OCI-LY1 (cell line): ENCODE results near the gene MAP7D1.

Experiments
- H2AFZ ChIP-seq: fragments of 200-600 bp; sonication (generic), shearing (Covaris generic); 2 replicates; pipeline ENCODE4 v1.6.0; 2014; ENCODE audit warnings: antibody characterized with exemption, mild to moderate bottlenecking, low read length
- H3F3A ChIP-seq: fragments of 200-600 bp; sonication (generic), shearing (Covaris generic); 2 replicates; pipeline ENCODE4 v1.6.0; 2014; ENCODE audit warnings: mild to moderate bottlenecking, antibody characterized with exemption, low read length, moderate library complexity; ENCODE audit not compliant: insufficient read depth
- H3K27ac ChIP-seq: fragments of 200-600 bp; sonication (generic); 2 replicates; pipeline ENCODE4 v1.5.1; 2014; ENCODE audit warnings: low read length, mixed run types, mild to moderate bottlenecking, low read depth; ENCODE audit not compliant: poor library complexity, severe bottlenecking
- H3K27me3 ChIP-seq: fragments of 200-600 bp; sonication (generic); 2 replicates; pipeline ENCODE4 v1.6.0; 2014; ENCODE audit warnings: antibody characterized with exemption, mild to moderate bottlenecking, low read length, moderate library complexity; ENCODE audit not compliant: insufficient read depth
- H3K36me3 ChIP-seq: fragments of 200-600 bp; sonication (generic); 2 replicates; pipeline ENCODE4 v1.6.1; 2014; ENCODE audit warnings: mild to moderate bottlenecking, antibody characterized with exemption, low read length, moderate library complexity, mixed read lengths; ENCODE audit not compliant: insufficient read depth
- H3K4me1 ChIP-seq: fragments of 200-600 bp; sonication (generic); 2 replicates; pipeline ENCODE4 v1.5.1; 2014; ENCODE audit warnings: mild to moderate bottlenecking, low read length, moderate library complexity; ENCODE audit not compliant: insufficient read depth, severe bottlenecking
- H3K4me2 ChIP-seq: fragments of 200-600 bp; sonication (generic), shearing (Covaris generic); 2 replicates; pipeline ENCODE4 v1.6.1; 2014; ENCODE audit warnings: low read length
- H3K4me3 ChIP-seq: fragments of 200-600 bp; sonication (generic); 2 replicates; pipeline ENCODE4 v1.5.1; 2014; ENCODE audit warnings: low read length, low read depth, mild to moderate bottlenecking, mixed read lengths; ENCODE audit not compliant: poor library complexity, severe bottlenecking
- H3K79me2 ChIP-seq: fragments of 200-600 bp; shearing (Covaris generic); 2 replicates; pipeline ENCODE4 v1.6.1; 2016; ENCODE audit warnings: mixed run types, low read length, mixed read lengths; ENCODE audit not compliant: insufficient read depth
- H3K9ac ChIP-seq: fragments of 200-600 bp; sonication (generic), shearing (Covaris generic); 2 replicates; pipeline ENCODE4 v1.6.1; 2014; ENCODE audit warnings: mild to moderate bottlenecking, low read length, mixed read lengths
- H3K9me2 ChIP-seq: fragments of 200-600 bp; sonication (generic), shearing (Covaris generic); 2 replicates; pipeline ENCODE4 v1.6.1; 2014; ENCODE audit warnings: low read depth, mild to moderate bottlenecking, low read length, mixed read lengths
- H3K9me3 ChIP-seq: fragments of 200-600 bp; shearing (Covaris generic); 2 replicates; pipeline ENCODE4 v1.6.1; 2014; ENCODE audit warnings: low read length, mixed read lengths
- H4K20me1 ChIP-seq: fragments of 200-600 bp; sonication (generic), shearing (Covaris generic); 2 replicates; pipeline ENCODE4 v1.6.0; 2016; ENCODE audit warnings: mild to moderate bottlenecking, low read length; ENCODE audit not compliant: insufficient read depth
- CTCF ChIP-seq: fragments of 200-600 bp; sonication (generic), shearing (Covaris generic); IDR thresholded peaks from 2 replicates; pipeline ENCODE4 v1.5.1; 2017; ENCODE audit warnings: mild to moderate bottlenecking, antibody characterized with exemption, low read length, moderate library complexity, mixed read lengths
- EZH2 ChIP-seq: fragments of 200-600 bp; sonication (generic), shearing (Covaris generic); IDR thresholded peaks from 2 replicates; pipeline ENCODE4 v1.8.0; 2017; ENCODE audit warnings: borderline replicate concordance, mixed run types, mild to moderate bottlenecking, antibody characterized with exemption, low read length, moderate library complexity, mixed read lengths

Gene MAP7D1

GRCh38 chr1:36154765-36155407 is 1.1 kb upstream of the MAP7D1 start:
- Histone ChIP-seq H3K27ac (peak overlapping the region; percentile 60), H3K4me1 (peaks cover 59% of the 10 kb centered on the region), H3K79me2 (peaks cover 27% of the 10 kb centered on the region), H3F3A (no peaks in the 10 kb centered on the region), H3K4me2 (peak overlapping the region; percentile 87), H3K36me3 (no peaks in the 10 kb centered on the region), H3K27me3 (no peaks in the 10 kb centered on the region), H3K9ac (peak overlapping the region; percentile 80), H3K9me3 (no peaks in the 10 kb centered on the region), H4K20me1 (no peaks in the 10 kb centered on the region), H2AFZ (no peak overlapping the region), H3K9me2 (no peaks in the 10 kb centered on the region), H3K4me3 (peak overlapping the region; percentile 72)
- no peak for TF ChIP-seq EZH2
- no peak for TF ChIP-seq CTCF

GRCh38 chr1:36156329-36157114 is 562 bp downstream of the MAP7D1 start:
- H3K9ac ChIP-seq, result peak overlapping the region; percentile 98
- no peak overlapping the region for H2AFZ ChIP-seq
- no peaks in the 10 kb centered on the region for H3F3A ChIP-seq
- TF ChIP-seq EZH2 (no peak), CTCF (no peak)
- H3K4me1 ChIP-seq, result peaks cover 59% of the 10 kb centered on the region
- no peaks in the 10 kb centered on the region for H4K20me1 ChIP-seq
- no peaks in the 10 kb centered on the region for H3K36me3 ChIP-seq
- H3K4me3 ChIP-seq, result peak overlapping the region; percentile 72
- H3K9me3 ChIP-seq, result no peaks in the 10 kb centered on the region
- no peaks in the 10 kb centered on the region for H3K27me3 ChIP-seq
- H3K9me2 ChIP-seq, result no peaks in the 10 kb centered on the region
- H3K79me2 ChIP-seq, result peaks cover 36% of the 10 kb centered on the region
- H3K27ac ChIP-seq, result peak overlapping the region; percentile 71
- peak overlapping the region; percentile 65 for H3K4me2 ChIP-seq

- H3K79me2 ChIP-seq, result peaks cover 37% of the 10 kb centered on the region
- peak overlapping the region; percentile 72 for H3K4me3 ChIP-seq
- no peaks in the 10 kb centered on the region for H3K27me3 ChIP-seq
- peak overlapping the region; percentile 71 for H3K27ac ChIP-seq
- H3F3A ChIP-seq, result no peaks in the 10 kb centered on the region
- H3K9me2 ChIP-seq, result no peaks in the 10 kb centered on the region
- H4K20me1 ChIP-seq, result no peaks in the 10 kb centered on the region
- H3K4me2 ChIP-seq, result peak overlapping the region; percentile 65
- H3K9ac ChIP-seq, result peak overlapping the region; percentile 98
- no peaks in the 10 kb centered on the region for H3K36me3 ChIP-seq
- H3K9me3 ChIP-seq, result no peaks in the 10 kb centered on the region
- H3K4me1 ChIP-seq, result peaks cover 59% of the 10 kb centered on the region
- TF ChIP-seq CTCF (no peak), EZH2 (no peak)
- H2AFZ ChIP-seq, result no peak overlapping the region
These were observed 1.3 kb downstream of the MAP7D1 start for GRCh38 chr1:36157115-36157903.
